ENCODE results near the gene CYP4F22. TPM values are rescaled to one million over a fixed set of nuclear protein-coding genes. Genes with fewer than 3 reads are reported as not detected.

Gene CYP4F22
- total RNA-seq, 3 donors from 2014 or later (not counting 1 experiment from before 2014, with no cell fraction given): 2.2 to 3.1 (median 2.6) TPM

- no peaks in the 10 kb centered on the region for H3K36me3 Mint-ChIP-seq
- H3K27me3 ChIP-seq (ENCODE audit: control insufficient read depth, insufficient read depth, low read length): no peaks in the 10 kb centered on the region
- ATAC-seq (no peak), DNase-seq (no peak)
- no peak overlapping the region for H3K4me3 ChIP-seq (ENCODE audit: low read length)
- H3K4me1 ChIP-seq (ENCODE audit: control insufficient read depth, insufficient read depth, low read length): no peaks in the 10 kb centered on the region
- peaks cover 19% of the 10 kb centered on the region in 2 donors for H3K27me3 Mint-ChIP-seq (ENCODE audit: low read depth in 2 of 2)
- H3K9me3 Mint-ChIP-seq: no peaks in the 10 kb centered on the region
- H3K4me1 Mint-ChIP-seq: no peaks in the 10 kb centered on the region
- TF ChIP-seq CTCF (IDR thresholded peaks at IDR 0.05): no peak
- no peak overlapping the region for H3K4me3 Mint-ChIP-seq
- 78% methylated on average over 12 of the region's 12 CpGs for WGBS (ENCODE audit: insufficient coverage)
- intact Hi-C loops (cut with micrococcal nuclease): no loop called here
- H3K27ac Mint-ChIP-seq: no peak overlapping the region
- no peak overlapping the region for H3K27ac ChIP-seq (ENCODE audit: low read length)
- H3K9me3 ChIP-seq (ENCODE audit: control insufficient read depth, insufficient read depth, low read length): no peaks in the 10 kb centered on the region
- no peaks in the 10 kb centered on the region for H3K36me3 ChIP-seq (ENCODE audit: control insufficient read depth, insufficient read depth, low read length)
Measured at GRCh38 chr19:15576526-15577156, 68.3 kb downstream of the CYP4F22 start.

- no peak overlapping the region for H3K4me3 Mint-ChIP-seq
- H3K36me3 ChIP-seq (ENCODE audit: control insufficient read depth, insufficient read depth, low read length): no peaks in the 10 kb centered on the region
- H3K4me1 Mint-ChIP-seq: no peaks in the 10 kb centered on the region
- WGBS (ENCODE audit: insufficient coverage): 69% methylated on average over 6 of the region's 6 CpGs
- H3K9me3 Mint-ChIP-seq: no peaks in the 10 kb centered on the region
- H3K27me3 Mint-ChIP-seq (ENCODE audit: low read depth in 2 of 2): peaks cover 19% of the 10 kb centered on the region in 2 donors
- no peak overlapping the region for H3K27ac Mint-ChIP-seq
- intact Hi-C loops (cut with micrococcal nuclease): no loop called here
- no peaks in the 10 kb centered on the region for H3K9me3 ChIP-seq (ENCODE audit: control insufficient read depth, insufficient read depth, low read length)
- no peaks in the 10 kb centered on the region for H3K4me1 ChIP-seq (ENCODE audit: control insufficient read depth, insufficient read depth, low read length)
- no peak for ATAC-seq
- H3K27ac ChIP-seq (ENCODE audit: low read length): no peak overlapping the region
- DNase-seq: no peak
- TF ChIP-seq CTCF (IDR thresholded peaks at IDR 0.05): no peak
- H3K4me3 ChIP-seq (ENCODE audit: low read length): no peak overlapping the region
- no peaks in the 10 kb centered on the region for H3K27me3 ChIP-seq (ENCODE audit: control insufficient read depth, insufficient read depth, low read length)
- no peaks in the 10 kb centered on the region for H3K36me3 Mint-ChIP-seq
Measured at GRCh38 chr19:15577184-15577771, 69.0 kb downstream of the CYP4F22 start.

GRCh38 chr19:15583346-15583745, 75.0 kb downstream of the CYP4F22 start:
- Mint-ChIP-seq H3K9me3 (no peaks in the 10 kb centered on the region), H3K27ac (no peak overlapping the region), H3K27me3 (ENCODE audit: low read depth in 2 of 2) (peaks cover 15 to 26% of the 10 kb centered on the region in 2 donors), H3K36me3 (no peaks in the 10 kb centered on the region), H3K4me3 (no peak overlapping the region), H3K4me1 (peaks cover 6% of the 10 kb centered on the region in 2 donors)
- ATAC-seq: no peak
- Histone ChIP-seq H3K9me3 (ENCODE audit: control insufficient read depth, insufficient read depth, low read length) (no peaks in the 10 kb centered on the region), H3K4me3 (ENCODE audit: low read length) (no peak overlapping the region), H3K27me3 (ENCODE audit: control insufficient read depth, insufficient read depth, low read length) (peaks cover 7% of the 10 kb centered on the region), H3K27ac (ENCODE audit: low read length) (no peak overlapping the region), H3K4me1 (ENCODE audit: control insufficient read depth, insufficient read depth, low read length) (peaks cover 7% of the 10 kb centered on the region), H3K36me3 (ENCODE audit: control insufficient read depth, insufficient read depth, low read length) (no peaks in the 10 kb centered on the region)
- WGBS (ENCODE audit: insufficient coverage): 86% methylated on average over 10 of the region's 12 CpGs
- no peak for DNase-seq
- no peak for TF ChIP-seq CTCF (IDR thresholded peaks at IDR 0.05)
- intact Hi-C loops (cut with micrococcal nuclease): loop anchor here (5.0 kb wide), 1 partner anchor 599 kb away; no protein-coding TSS in a partner anchor
